Liver (tissue), 3 donors: ENCODE results near the gene SPP2.

Experiments
- ATF3 ChIP-seq: IDR thresholded peaks from 2 replicates; pipeline ENCODE4 v1.6.1; 2016; ENCODE audit warnings: antibody characterized with exemption
- EGR1 ChIP-seq, 2 donors: IDR thresholded peaks; 2 replicates each; pipeline ENCODE4 v1.6.1; 2016 to 2018; ENCODE audit warnings: antibody characterized with exemption in 2 of 2, low read depth in 2 of 2
- FOXA1 ChIP-seq: IDR thresholded peaks from 2 replicates; pipeline ENCODE4 v1.6.1; 2016; ENCODE audit warnings: antibody characterized with exemption
- GABPA ChIP-seq, 2 donors: IDR thresholded peaks in 1 of 2; conservative IDR thresholded peaks in 1 of 2; 2 replicates each; pipeline ENCODE4 v1.6.1; 2016; ENCODE audit warnings: antibody characterized with exemption in 2 of 2, mild to moderate bottlenecking in 1 of 2, moderate library complexity in 1 of 2
- HNF4A ChIP-seq, 2 donors: conservative IDR thresholded peaks; 2 replicates each; pipeline ENCODE4 v1.6.1; 2016; ENCODE audit warnings: antibody characterized with exemption in 2 of 2, mild to moderate bottlenecking in 2 of 2
- JUND ChIP-seq, 2 donors: IDR thresholded peaks; 2 replicates each; pipeline ENCODE4 v1.6.1; 2016; ENCODE audit warnings: antibody characterized with exemption in 2 of 2
- REST ChIP-seq: IDR thresholded peaks from 2 replicates; pipeline ENCODE4 v1.6.1; 2016; ENCODE audit warnings: antibody characterized with exemption, mild to moderate bottlenecking
- RXRA ChIP-seq, 2 donors: IDR thresholded peaks; 2 replicates each; pipeline ENCODE4 v1.6.1; 2017 to 2018; ENCODE audit warnings: antibody characterized with exemption in 2 of 2, mild to moderate bottlenecking in 1 of 2
- SP1 ChIP-seq: IDR thresholded peaks from 2 replicates; pipeline ENCODE4 v1.6.1; 2018; ENCODE audit warnings: antibody characterized with exemption, mild to moderate bottlenecking
- TF ChIP-seq, protein P1 (sequence below): fragments of 150-350 bp; IDR thresholded peaks from 2 replicates; pipeline ENCODE4 v1.5.1; 2017; ENCODE audit warnings: improper control_type of control experiment, low read depth, low read length; ENCODE audit not compliant: missing input control
- TF ChIP-seq, protein P2 (sequence below): IDR thresholded peaks from 2 replicates; pipeline ENCODE4 v1.6.1; 2016; ENCODE audit warnings: antibody characterized with exemption
- donor health status: healthy.
- donor health status: healthy.

GRCh38 chr2:234026693-234027254, 23.7 kb upstream of the SPP2 start:
- TF ChIP-seq EGR1 (IDR thresholded peaks at IDR 0.05; ENCODE audit: low read depth in 2 of 2) (no peak), GABPA (IDR thresholded peaks at IDR 0.05 in 1 of 2, conservative IDR thresholded peaks at IDR 0.05 in 1 of 2) (no peak), RXRA (IDR thresholded peaks at IDR 0.05) (no peak), HNF4A (conservative IDR thresholded peaks at IDR 0.05) (no peak), SP1 (no peak), FOXA1 (no peak), ATF3 (no peak), REST (no peak), JUND (IDR thresholded peaks at IDR 0.05) (no peak)
- TF ChIP-seq, protein P1, sequence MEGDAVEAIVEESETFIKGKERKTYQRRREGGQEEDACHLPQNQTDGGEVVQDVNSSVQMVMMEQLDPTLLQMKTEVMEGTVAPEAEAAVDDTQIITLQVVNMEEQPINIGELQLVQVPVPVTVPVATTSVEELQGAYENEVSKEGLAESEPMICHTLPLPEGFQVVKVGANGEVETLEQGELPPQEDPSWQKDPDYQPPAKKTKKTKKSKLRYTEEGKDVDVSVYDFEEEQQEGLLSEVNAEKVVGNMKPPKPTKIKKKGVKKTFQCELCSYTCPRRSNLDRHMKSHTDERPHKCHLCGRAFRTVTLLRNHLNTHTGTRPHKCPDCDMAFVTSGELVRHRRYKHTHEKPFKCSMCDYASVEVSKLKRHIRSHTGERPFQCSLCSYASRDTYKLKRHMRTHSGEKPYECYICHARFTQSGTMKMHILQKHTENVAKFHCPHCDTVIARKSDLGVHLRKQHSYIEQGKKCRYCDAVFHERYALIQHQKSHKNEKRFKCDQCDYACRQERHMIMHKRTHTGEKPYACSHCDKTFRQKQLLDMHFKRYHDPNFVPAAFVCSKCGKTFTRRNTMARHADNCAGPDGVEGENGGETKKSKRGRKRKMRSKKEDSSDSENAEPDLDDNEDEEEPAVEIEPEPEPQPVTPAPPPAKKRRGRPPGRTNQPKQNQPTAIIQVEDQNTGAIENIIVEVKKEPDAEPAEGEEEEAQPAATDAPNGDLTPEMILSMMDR, result no peak
- TF ChIP-seq, protein P2, sequence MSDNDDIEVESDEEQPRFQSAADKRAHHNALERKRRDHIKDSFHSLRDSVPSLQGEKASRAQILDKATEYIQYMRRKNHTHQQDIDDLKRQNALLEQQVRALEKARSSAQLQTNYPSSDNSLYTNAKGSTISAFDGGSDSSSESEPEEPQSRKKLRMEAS, result no peak
